Mononuclear cell (primary cell): Measurements from ENCODE around the gene UGT1A10. TPM values are rescaled to one million over a fixed set of nuclear protein-coding genes. Genes with fewer than 3 reads are reported as not detected.

ENCODE experiments used
- H3K27me3 ChIP-seq: 2 replicates; pipeline ENCODE4 v1.6.0; 2011; ENCODE audit warnings: low read length, control low read depth; ENCODE audit not compliant: insufficient read depth
- H3K4me1 ChIP-seq: 2 replicates; pipeline ENCODE4 v1.5.1; 2011; ENCODE audit warnings: mild to moderate bottlenecking, low read length, control low read depth; ENCODE audit not compliant: insufficient read depth
- H3K4me3 ChIP-seq: 2 replicates; pipeline ENCODE4 v1.5.1; 2011; ENCODE audit warnings: mild to moderate bottlenecking, low read length, moderate library complexity
- H3K9me3 ChIP-seq: 2 replicates; pipeline ENCODE4 v1.5.1; 2011; ENCODE audit warnings: low read depth, mild to moderate bottlenecking, control low read depth, low read length
- total RNA-seq: library from RNA; depleted of rRNA; stranded (reverse); fragments of >200 nt; gene quantifications from one replicate; pipeline ENCODE4 v1.2.3, GENCODE V29; 2012

The UGT1A10 gene
- total RNA-seq, 1 donor: not detected

GRCh38 chr2:233791151-233791882 lies 155.1 kb downstream of the UGT1A10 start:
- Histone ChIP-seq H3K27me3 (no peaks in the 10 kb centered on the region), H3K9me3 (no peaks in the 10 kb centered on the region), H3K4me3 (no peak overlapping the region), H3K4me1 (no peaks in the 10 kb centered on the region)

GRCh38 chr2:233791883-233792329 lies 155.7 kb downstream of the UGT1A10 start:
- Histone ChIP-seq H3K27me3 (no peaks in the 10 kb centered on the region), H3K9me3 (no peaks in the 10 kb centered on the region), H3K4me3 (no peak overlapping the region)

GRCh38 chr2:233792720-233793119 lies 156.5 kb downstream of the UGT1A10 start:
- no peaks in the 10 kb centered on the region for H3K9me3 ChIP-seq
- no peaks in the 10 kb centered on the region for H3K4me1 ChIP-seq
- no peak overlapping the region for H3K4me3 ChIP-seq
- H3K27me3 ChIP-seq: no peaks in the 10 kb centered on the region

More at GRCh38 chr2:233791883-233792329, 155.7 kb downstream of the UGT1A10 start:
- H3K4me1 ChIP-seq: no peaks in the 10 kb centered on the region

- Histone ChIP-seq H3K4me1 (no peaks in the 10 kb centered on the region), H3K4me3 (no peak overlapping the region), H3K9me3 (no peaks in the 10 kb centered on the region), H3K27me3 (no peaks in the 10 kb centered on the region)
These were observed 157.3 kb downstream of the UGT1A10 start for GRCh38 chr2:233793465-233794127.

GRCh38 chr2:233794128-233794658 lies 157.9 kb downstream of the UGT1A10 start:
- H3K27me3 ChIP-seq: no peaks in the 10 kb centered on the region
- H3K4me1 ChIP-seq: no peaks in the 10 kb centered on the region
- H3K4me3 ChIP-seq: no peak overlapping the region
- no peaks in the 10 kb centered on the region for H3K9me3 ChIP-seq

- H3K4me3 ChIP-seq: no peak overlapping the region
- H3K27me3 ChIP-seq: no peaks in the 10 kb centered on the region
- H3K9me3 ChIP-seq: no peaks in the 10 kb centered on the region
- no peaks in the 10 kb centered on the region for H3K4me1 ChIP-seq
These were observed 159.5 kb downstream of the UGT1A10 start for GRCh38 chr2:233795735-233796171.

- Histone ChIP-seq H3K4me3 (no peak overlapping the region), H3K9me3 (no peaks in the 10 kb centered on the region), H3K4me1 (no peaks in the 10 kb centered on the region), H3K27me3 (no peaks in the 10 kb centered on the region)
These were observed 160.0 kb downstream of the UGT1A10 start for GRCh38 chr2:233796254-233796653.

- Histone ChIP-seq H3K9me3 (no peaks in the 10 kb centered on the region), H3K4me1 (no peaks in the 10 kb centered on the region), H3K4me3 (no peak overlapping the region), H3K27me3 (no peaks in the 10 kb centered on the region)
These were observed 162.3 kb downstream of the UGT1A10 start for GRCh38 chr2:233798335-233799086.

GRCh38 chr2:233799087-233799665 lies 162.9 kb downstream of the UGT1A10 start:
- no peaks in the 10 kb centered on the region for H3K4me1 ChIP-seq
- no peaks in the 10 kb centered on the region for H3K27me3 ChIP-seq
- H3K4me3 ChIP-seq: no peak overlapping the region
- H3K9me3 ChIP-seq: no peaks in the 10 kb centered on the region

- Histone ChIP-seq H3K4me1 (no peaks in the 10 kb centered on the region), H3K27me3 (no peaks in the 10 kb centered on the region), H3K9me3 (no peaks in the 10 kb centered on the region), H3K4me3 (no peak overlapping the region)
These were observed 163.5 kb downstream of the UGT1A10 start for GRCh38 chr2:233799716-233800115.

- H3K4me3 ChIP-seq: no peak overlapping the region
- H3K9me3 ChIP-seq: no peaks in the 10 kb centered on the region
- no peaks in the 10 kb centered on the region for H3K4me1 ChIP-seq
- H3K27me3 ChIP-seq: no peaks in the 10 kb centered on the region
These were observed 164.0 kb downstream of the UGT1A10 start for GRCh38 chr2:233800208-233800607.

GRCh38 chr2:233801357-233802131 lies 165.3 kb downstream of the UGT1A10 start:
- Histone ChIP-seq H3K27me3 (no peaks in the 10 kb centered on the region), H3K4me3 (no peak overlapping the region), H3K4me1 (no peaks in the 10 kb centered on the region), H3K9me3 (no peaks in the 10 kb centered on the region)

- no peaks in the 10 kb centered on the region for H3K9me3 ChIP-seq
- H3K27me3 ChIP-seq: no peaks in the 10 kb centered on the region
- H3K4me1 ChIP-seq: no peaks in the 10 kb centered on the region
- no peak overlapping the region for H3K4me3 ChIP-seq
These were observed 166.0 kb downstream of the UGT1A10 start for GRCh38 chr2:233802132-233802815.
